Skeletal muscle cell (primary cell): Measurements from ENCODE around the gene DRD4.

ENCODE experiments used
- DNase-seq: peaks from one replicate; pipeline ENCODE4 v3.0.0-alpha.2; 2010; ENCODE audit warnings: low read depth
- H3K4me3 ChIP-seq: 2 replicates; pipeline ENCODE4 v1.5.1; 2011; ENCODE audit warnings: low read depth, mild to moderate bottlenecking, control low read depth, low read length, moderate library complexity

DRD4 gene

GRCh38 chr11:619628-620050 lies 17.4 kb upstream of the DRD4 start:
- no peak for DNase-seq
- H3K4me3 ChIP-seq: no peak overlapping the region

DNA sequence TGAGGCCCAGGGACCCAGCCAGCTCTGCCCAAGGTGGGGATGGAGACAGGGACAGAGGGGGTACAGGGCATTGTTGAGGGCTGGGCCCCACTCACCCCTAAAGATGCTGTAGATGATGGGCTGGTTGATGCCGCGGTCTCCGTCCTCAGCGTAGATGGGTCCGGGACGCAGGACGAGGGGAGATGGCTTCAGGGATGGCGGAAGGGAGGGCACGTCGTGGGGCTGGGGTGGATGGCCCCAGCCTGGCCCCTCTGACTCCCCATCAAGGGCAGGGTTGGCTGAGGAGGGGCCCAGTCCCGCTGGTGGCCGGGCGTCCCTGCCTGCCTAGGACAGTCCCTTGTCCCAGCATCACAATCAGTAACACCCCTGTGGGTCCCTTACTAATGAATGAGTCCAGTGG lies 16.9 kb upstream of the DRD4 start:
- H3K4me3 ChIP-seq: no peak overlapping the region
- DNase-seq: no peak

DNA sequence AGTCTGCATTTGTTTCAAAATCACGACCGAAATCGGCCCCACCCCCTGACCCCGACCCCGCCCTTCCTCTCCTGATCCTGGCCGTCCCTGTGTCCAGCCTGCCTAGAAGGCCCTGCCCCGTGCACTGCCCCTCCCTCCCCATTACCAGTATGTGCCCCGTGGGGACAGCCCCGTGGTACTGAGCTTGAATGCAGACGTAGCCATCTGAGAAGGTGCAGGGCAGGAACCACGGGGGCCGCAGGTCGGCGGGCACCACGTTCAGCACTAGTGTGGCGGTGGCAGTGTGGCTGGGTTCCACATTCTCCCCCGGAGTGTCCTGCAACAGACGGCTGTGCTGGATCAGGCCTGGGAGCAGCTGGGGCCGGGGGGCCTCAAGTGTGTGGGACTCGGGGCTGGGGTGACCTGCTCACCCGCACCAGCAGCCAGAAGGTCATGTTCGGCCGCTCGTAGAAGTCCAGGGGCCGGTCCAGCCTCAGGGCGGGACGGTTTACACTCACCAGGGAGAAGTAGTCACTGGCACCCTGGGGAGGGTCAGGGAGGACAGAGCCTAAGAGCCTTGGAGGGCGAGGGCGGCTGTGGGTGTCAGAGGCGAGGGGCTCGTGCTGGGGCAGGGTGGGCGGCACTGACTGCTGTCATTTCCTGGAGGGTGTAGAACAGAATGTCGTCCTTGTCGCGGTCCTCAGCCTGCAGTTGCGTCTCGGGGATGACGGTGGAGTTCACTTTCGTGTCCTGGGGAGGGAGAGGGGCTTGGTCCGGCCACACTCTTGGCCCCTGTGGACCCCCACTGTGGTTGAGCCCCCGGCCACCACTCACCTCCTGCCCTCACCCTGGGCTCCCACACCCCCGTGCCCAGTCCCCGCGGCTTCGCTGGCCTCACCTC lies 15.9 kb upstream of the DRD4 start:
- DNase-seq: no peak
- H3K4me3 ChIP-seq: no peak overlapping the region

DNA sequence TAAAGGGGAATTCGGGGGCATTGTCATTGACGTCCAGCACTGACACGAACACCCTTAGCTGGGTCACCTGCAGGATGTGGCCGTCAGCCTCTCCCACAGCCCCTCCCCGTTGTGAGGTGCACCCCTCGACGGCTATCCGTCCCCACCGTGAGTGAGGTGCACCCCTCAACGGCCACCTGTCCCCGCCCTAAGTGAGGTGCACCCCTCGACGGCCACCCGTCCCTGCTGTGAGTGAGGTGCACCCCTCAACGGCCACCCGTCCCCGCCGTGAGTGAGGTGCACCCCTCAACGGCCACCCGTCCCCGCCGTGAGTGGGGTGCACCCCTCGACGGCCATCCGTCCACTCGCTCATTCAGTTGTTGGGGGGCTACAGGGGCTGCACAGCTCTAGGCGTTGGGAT lies 15.2 kb upstream of the DRD4 start:
- no peak for DNase-seq
- no peak overlapping the region for H3K4me3 ChIP-seq

GRCh38 chr11:623349-623869 lies 13.7 kb upstream of the DRD4 start:
- H3K4me3 ChIP-seq: no peak overlapping the region
- no peak for DNase-seq

DNA sequence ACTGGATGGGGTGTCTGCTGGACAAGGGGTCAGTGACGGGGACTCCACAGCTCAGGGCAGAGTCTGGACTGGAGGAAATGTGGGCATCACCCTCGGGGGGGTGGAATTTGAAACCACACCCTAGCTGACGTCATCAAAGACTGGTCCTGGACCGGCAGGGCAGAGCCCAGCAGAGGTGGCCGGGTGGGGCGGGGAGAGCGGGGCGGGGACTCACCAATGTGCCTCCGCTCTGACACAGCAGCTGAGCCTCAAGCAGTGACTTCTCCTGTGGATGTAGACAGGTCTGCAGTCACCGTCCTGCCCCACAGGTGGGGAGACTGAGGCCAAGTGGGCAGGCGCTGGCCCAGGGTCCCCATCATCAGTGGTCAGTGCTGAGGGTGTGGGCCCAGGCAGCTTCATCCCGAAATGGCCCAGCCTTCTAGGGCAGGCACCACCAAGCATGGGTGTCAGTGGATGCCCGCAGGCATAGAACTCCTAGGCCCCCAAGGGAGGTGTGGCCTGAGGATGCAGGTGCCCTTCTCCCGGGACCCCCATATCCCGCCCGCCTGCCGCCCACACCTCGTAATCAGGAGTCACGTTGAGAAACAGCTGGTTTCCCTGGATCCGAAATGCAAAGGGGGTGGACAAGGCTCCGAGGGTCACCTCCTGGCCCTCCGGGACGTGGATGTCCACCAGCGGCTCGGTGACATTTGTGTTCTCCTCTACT lies 12.9 kb upstream of the DRD4 start:
- no peak for DNase-seq
- H3K4me3 ChIP-seq: no peak overlapping the region

DNA sequence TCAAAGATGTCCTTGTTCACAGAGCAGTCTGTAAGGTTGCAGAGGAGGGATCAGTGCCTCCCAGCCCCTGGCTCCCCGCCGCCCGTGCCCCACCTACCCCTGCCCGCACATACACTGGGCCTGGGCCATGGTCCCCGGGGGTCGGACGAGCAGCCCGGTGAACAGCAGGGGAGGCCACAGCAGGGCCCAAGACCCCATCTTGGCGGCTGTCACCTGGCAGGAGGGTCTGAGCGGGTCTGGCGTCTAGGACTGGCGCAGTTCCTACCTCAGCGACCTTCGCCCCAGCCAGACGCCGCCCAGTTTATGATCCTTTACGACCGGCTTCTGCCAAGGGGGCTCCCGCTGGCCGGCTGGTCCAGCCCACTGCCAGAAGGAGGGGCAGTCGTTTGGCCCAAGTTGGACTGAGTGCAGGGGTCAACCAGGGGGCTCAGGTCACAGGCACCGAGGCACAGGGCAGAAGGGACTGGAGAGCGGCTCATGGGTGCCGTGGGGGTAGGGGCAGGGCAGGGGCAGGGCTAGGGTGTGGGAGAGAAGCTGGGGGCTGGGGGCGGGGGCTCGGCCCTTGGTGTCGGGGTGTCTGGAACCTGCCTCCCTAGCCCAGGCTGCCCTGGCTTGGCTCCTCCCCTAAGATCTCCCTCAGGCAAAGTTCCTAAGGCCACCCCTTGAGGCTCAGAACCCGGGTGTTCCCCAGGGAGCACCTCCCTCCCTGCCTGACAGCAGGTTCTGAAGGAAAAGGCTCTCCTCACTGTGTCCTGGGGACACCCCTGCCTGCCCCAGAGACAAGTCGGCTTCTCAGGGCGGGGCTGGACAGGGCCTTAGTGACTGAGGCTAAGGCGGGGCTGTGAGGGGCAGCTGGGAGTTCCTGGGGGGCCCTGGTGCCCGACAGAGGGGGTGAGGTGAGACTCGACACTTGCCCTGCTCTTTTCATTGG lies 12.1 kb upstream of the DRD4 start, which contains the start of gene CDHR5:
Gene CDHR5 (minus strand): TSS at position 251 of the 931 bp plus-strand sequence. CDS start 53 bp downstream, at position 198.
- no peak within 1 kb of the TSS for H3K4me3 ChIP-seq

GRCh38 chr11:625636-626268 lies 11.3 kb upstream of the DRD4 start:
- H3K4me3 ChIP-seq: no peak overlapping the region
- no peak for DNase-seq

More for the DNA sequence above, 12.1 kb upstream of the DRD4 start, which contains the start of gene CDHR5:
- no peak for DNase-seq

- DNase-seq: no peak
- H3K4me3 ChIP-seq: no peak within 1 kb of the TSS
Observed at GRCh38 chr11:626475-627307, 10.4 kb upstream of the DRD4 start, which contains the start of gene SCT. TSS of gene SCT (minus strand) at chr11:627181. CDS start at chr11:627143, 38 bp downstream.

GRCh38 chr11:627308-627576 lies 9.8 kb upstream of the DRD4 start:
- DNase-seq: no peak
- H3K4me3 ChIP-seq: no peak overlapping the region

GRCh38 chr11:628056-628455 lies 9.0 kb upstream of the DRD4 start:
- no peak overlapping the region for H3K4me3 ChIP-seq
- no peak for DNase-seq

DNA sequence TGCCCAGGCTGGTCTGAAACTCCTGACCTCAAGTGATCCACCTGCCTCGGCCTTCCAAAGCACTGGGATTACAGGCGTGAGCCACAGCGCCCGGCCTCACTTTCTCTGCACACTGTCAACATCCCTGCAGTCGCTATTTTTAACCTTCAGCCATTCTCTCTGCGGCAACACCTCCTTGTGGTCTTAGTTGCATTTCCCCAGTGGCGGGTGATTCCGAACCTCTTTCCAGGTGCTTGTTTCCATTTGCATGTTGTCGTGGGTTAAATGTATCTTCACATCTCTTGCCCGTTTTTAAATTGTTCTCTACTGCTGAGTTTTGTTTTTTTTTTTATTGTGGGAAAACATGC lies 7.9 kb upstream of the DRD4 start:
- no peak for DNase-seq
- H3K4me3 ChIP-seq: no peak overlapping the region

DNA sequence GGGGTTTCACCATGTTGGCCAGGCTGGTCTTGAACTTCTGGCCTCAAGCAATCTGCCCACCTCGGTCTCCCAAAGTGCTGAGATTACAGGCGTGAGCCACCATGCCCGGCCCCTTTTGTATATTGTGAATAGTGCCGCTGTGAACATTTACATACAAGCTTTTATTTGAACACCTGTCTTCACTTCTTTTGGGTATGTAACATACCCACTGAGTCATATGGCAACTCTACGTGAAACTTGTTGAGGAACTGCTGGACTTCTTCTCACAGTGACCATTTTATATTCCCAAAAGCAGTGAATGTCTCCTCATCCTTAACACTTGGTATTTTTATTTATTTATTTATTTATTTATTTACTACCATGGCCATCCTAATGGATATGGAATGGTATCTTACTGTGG lies 6.2 kb upstream of the DRD4 start:
- no peak overlapping the region for H3K4me3 ChIP-seq
- no peak for DNase-seq

DNA sequence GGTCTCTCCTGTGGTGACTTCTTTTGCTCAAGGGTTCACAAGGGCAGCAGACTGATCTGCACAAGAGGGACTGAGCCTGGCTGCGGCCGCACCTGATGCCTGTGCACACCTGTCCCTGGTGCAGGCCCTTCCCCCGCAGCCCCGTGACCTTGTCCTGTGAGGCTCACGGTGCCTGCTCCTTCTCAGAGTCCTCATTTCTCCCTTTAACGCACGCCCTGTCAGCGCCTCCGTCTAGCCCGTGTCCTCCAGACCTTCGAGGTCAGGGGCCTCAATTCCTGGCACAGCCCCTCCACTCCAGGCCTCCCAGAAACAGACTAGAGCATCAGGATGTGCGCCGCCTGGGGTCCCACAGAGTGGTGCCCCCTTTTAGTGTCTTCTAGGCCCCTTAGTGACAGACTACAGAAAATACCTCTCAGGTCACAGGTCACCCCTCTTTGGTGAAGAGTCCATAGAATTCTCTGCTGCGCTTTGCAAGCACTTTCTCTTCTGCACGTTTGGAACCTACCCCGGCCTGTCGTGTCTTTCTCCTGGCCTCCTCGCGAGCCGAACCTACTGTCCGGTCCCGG lies 1.0 kb upstream of the DRD4 start:
- H3K4me3 ChIP-seq: no peak overlapping the region
- DNase-seq: no peak

GRCh38 chr11:637333-637592 lies 194 bp downstream of the DRD4 start:
- DNase-seq: no peak
- H3K4me3 ChIP-seq: no peak overlapping the region

- H3K4me3 ChIP-seq: no peak overlapping the region
- DNase-seq: no peak
Observed at GRCh38 chr11:637593-638521, 788 bp downstream of the DRD4 start.

GRCh38 chr11:638631-639331 lies 1.7 kb downstream of the DRD4 start:
- no peak for DNase-seq
- H3K4me3 ChIP-seq: no peak overlapping the region
